Measurements from ENCODE around the gene CCNK.

GRCh38 chr14:99538733-99539132, 57.5 kb downstream of the CCNK start:
- TF ChIP-seq CTCF (IDR thresholded peaks at IDR 0.05): no peak
- no peak for TF ChIP-seq POLR2A (IDR thresholded peaks at IDR 0.05)
